ENCODE measurements around the gene MLST8.
"Not testable (repeated sequence)": the region's sequence is repeated elsewhere in the genome, so short reads cannot be mapped to it uniquely, and the experiment has no call there.

The MLST8 gene

DNA sequence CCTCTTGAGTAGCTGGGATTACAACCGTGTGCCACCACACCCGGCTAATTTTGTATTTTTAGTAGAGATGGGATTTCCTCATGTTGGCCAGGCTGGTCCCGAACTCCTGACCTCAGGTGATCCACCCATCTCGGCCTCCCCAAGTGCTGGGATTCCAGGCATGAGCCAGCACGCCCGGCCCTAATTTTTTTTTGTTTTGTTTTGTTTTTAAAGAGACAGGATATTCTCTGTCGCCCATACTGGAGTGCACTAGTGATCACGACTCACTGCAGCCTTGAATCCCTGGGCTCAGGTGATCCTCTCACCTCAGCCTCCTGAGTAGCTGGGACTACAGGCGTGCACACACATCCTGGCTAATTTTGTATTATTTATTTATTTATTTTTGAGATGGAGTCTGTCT is 35.1 kb downstream of the MLST8 start:
- H3K9ac ChIP-seq (ENCODE audit: low read length in 2 of 2); H3K9me3 ChIP-seq (ENCODE audit: control insufficient read depth in 2 of 2, low read length in 2 of 2); H3K4me3 ChIP-seq (ENCODE audit: low read length in 2 of 2); H3K27ac ChIP-seq (ENCODE audit: low read length): not testable (repeated sequence)
- peaks cover 12 to 25% of the 10 kb centered on the region in 2 donors for H3K27me3 ChIP-seq (ENCODE audit: control insufficient read depth in 1 of 2, insufficient read depth in 2 of 2, low read length in 2 of 2)
- peaks cover 15 to 26% of the 10 kb centered on the region in 2 donors for H3K36me3 ChIP-seq (ENCODE audit: control insufficient read depth in 2 of 2, insufficient read depth in 2 of 2, low read length in 2 of 2)
- peaks cover 21% of the 10 kb centered on the region for H3K4me1 ChIP-seq (ENCODE audit: control insufficient read depth, insufficient read depth, low read length)

DNA sequence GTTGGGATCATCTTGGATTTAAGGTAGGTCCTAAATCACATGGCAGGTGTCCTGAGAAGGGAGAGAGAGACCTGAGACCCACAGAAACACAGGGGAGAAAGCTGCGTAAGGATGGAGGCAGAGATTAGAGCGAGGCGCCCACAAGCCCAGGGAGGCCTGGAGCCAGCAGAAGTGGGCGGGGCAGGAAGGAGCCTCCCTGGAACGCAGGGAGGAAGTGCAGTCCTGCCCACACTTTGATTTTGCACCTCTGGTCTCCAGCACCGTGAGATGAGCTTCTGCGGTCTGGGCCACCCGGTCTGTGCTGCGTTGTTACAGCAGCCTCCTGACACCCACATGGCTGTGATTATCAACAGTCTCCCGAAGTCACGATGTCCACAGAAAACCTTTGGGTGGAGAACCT is 37.3 kb downstream of the MLST8 start:
- Histone ChIP-seq H3K4me1 (ENCODE audit: control insufficient read depth, insufficient read depth, low read length) (peaks cover 6% of the 10 kb centered on the region), H3K27me3 (ENCODE audit: control insufficient read depth in 1 of 2, insufficient read depth in 2 of 2, low read length in 2 of 2) (peaks cover 3% of the 10 kb centered on the region in 2 donors), H3K9ac (ENCODE audit: low read length in 2 of 2) (no peak overlapping the region), H3K4me3 (ENCODE audit: low read length in 2 of 2) (no peak overlapping the region), H3K36me3 (ENCODE audit: control insufficient read depth in 2 of 2, insufficient read depth in 2 of 2, low read length in 2 of 2) (peaks cover 23 to 30% of the 10 kb centered on the region in 2 donors), H3K9me3 (ENCODE audit: control insufficient read depth in 2 of 2, low read length in 2 of 2) (no peaks in the 10 kb centered on the region), H3K27ac (ENCODE audit: low read length) (no peak overlapping the region)

DNA sequence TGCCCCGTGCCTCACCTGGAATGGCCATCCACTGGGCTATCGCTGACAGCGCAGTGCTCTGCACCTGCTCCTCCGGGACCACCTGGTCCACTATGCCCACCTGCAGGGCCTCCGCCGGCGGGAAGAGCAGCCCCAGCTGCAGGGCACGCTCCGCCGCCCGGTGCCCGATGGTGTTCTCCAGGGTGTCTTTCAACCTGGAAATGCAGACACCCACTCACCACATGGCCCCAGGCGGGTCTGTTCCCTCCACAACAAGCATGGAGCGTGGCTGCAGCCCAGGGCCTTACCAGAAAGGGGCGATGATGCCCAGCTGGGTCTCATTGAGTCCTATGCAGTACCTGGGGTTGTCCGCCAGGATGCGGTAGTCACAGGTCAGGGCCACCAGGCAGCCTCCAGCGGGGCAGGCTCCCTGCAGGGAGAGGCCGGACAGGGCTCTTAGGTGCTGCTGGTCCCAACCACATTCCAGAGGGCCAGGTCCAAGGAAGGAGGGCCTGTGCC is 37.8 kb downstream of the MLST8 start:
- no peak overlapping the region for H3K9ac ChIP-seq (ENCODE audit: low read length in 2 of 2)
- H3K27ac ChIP-seq (ENCODE audit: low read length): no peak overlapping the region
- H3K36me3 ChIP-seq (ENCODE audit: control insufficient read depth in 2 of 2, insufficient read depth in 2 of 2, low read length in 2 of 2): peaks cover 23 to 30% of the 10 kb centered on the region in 2 donors

DNA sequence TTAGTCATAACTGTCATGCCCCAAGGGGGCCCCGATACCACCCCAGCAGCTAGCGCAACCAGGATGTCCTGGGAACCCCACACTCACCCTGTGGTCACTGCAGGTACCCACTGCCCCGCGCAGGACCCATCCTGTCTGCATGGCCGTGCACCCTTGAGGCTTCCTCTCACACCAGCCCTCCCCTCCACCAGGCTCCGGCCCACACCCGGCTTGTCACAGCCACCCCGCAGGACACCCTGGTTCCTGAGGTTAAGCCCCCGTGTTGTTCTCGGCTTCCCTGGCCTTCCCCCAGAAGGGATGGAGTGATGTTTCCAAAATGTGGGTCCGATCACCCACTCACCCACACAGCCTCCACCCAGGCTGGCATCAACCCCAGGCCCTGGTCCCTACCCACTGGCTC is 38.5 kb downstream of the MLST8 start:
- H3K36me3 ChIP-seq (ENCODE audit: control insufficient read depth in 2 of 2, insufficient read depth in 2 of 2, low read length in 2 of 2): peaks cover 23 to 30% of the 10 kb centered on the region in 2 donors
- H3K4me3 ChIP-seq (ENCODE audit: low read length in 2 of 2): no peak overlapping the region
- H3K9ac ChIP-seq (ENCODE audit: low read length in 2 of 2): no peak overlapping the region
- no peaks in the 10 kb centered on the region for H3K9me3 ChIP-seq (ENCODE audit: control insufficient read depth in 2 of 2, low read length in 2 of 2)
- H3K27ac ChIP-seq (ENCODE audit: low read length): no peak overlapping the region
- H3K27me3 ChIP-seq (ENCODE audit: control insufficient read depth in 1 of 2, insufficient read depth in 2 of 2, low read length in 2 of 2): no peaks in the 10 kb centered on the region
- H3K4me1 ChIP-seq (ENCODE audit: control insufficient read depth, insufficient read depth, low read length): no peaks in the 10 kb centered on the region

More for the DNA sequence above, 37.8 kb downstream of the MLST8 start:
- H3K9me3 ChIP-seq (ENCODE audit: control insufficient read depth in 2 of 2, low read length in 2 of 2): no peaks in the 10 kb centered on the region
- H3K4me3 ChIP-seq (ENCODE audit: low read length in 2 of 2): no peak overlapping the region
- H3K27me3 ChIP-seq (ENCODE audit: control insufficient read depth in 1 of 2, insufficient read depth in 2 of 2, low read length in 2 of 2): no peaks in the 10 kb centered on the region
- H3K4me1 ChIP-seq (ENCODE audit: control insufficient read depth, insufficient read depth, low read length): peaks cover 1% of the 10 kb centered on the region

DNA sequence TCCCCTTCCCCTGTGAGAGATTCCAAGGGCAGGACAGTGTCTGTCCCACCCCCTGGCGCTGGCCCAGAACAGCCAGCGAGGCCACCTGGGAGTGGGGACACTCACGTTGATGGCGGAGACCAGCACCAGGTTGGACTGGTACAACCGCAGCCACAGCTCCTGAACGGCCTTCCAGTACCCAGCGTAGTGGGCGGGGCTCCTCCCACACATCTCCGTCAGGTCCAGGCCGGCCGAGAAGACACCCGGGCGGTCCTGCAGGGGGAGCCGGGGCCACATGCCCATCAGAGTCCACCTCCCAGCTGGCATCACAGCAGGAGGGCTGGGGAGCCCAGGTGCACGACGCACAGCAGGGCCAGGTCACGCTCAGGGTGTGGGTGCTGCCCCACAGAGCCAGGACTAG is 39.0 kb downstream of the MLST8 start:
- no peaks in the 10 kb centered on the region for H3K4me1 ChIP-seq (ENCODE audit: control insufficient read depth, insufficient read depth, low read length)
- no peaks in the 10 kb centered on the region for H3K27me3 ChIP-seq (ENCODE audit: control insufficient read depth in 1 of 2, insufficient read depth in 2 of 2, low read length in 2 of 2)
- no peak overlapping the region for H3K27ac ChIP-seq (ENCODE audit: low read length)
- no peak overlapping the region for H3K4me3 ChIP-seq (ENCODE audit: low read length in 2 of 2)
- no peaks in the 10 kb centered on the region for H3K9me3 ChIP-seq (ENCODE audit: control insufficient read depth in 2 of 2, low read length in 2 of 2)
- H3K9ac ChIP-seq (ENCODE audit: low read length in 2 of 2): no peak overlapping the region
- peaks cover 23 to 30% of the 10 kb centered on the region in 2 donors for H3K36me3 ChIP-seq (ENCODE audit: control insufficient read depth in 2 of 2, insufficient read depth in 2 of 2, low read length in 2 of 2)

DNA sequence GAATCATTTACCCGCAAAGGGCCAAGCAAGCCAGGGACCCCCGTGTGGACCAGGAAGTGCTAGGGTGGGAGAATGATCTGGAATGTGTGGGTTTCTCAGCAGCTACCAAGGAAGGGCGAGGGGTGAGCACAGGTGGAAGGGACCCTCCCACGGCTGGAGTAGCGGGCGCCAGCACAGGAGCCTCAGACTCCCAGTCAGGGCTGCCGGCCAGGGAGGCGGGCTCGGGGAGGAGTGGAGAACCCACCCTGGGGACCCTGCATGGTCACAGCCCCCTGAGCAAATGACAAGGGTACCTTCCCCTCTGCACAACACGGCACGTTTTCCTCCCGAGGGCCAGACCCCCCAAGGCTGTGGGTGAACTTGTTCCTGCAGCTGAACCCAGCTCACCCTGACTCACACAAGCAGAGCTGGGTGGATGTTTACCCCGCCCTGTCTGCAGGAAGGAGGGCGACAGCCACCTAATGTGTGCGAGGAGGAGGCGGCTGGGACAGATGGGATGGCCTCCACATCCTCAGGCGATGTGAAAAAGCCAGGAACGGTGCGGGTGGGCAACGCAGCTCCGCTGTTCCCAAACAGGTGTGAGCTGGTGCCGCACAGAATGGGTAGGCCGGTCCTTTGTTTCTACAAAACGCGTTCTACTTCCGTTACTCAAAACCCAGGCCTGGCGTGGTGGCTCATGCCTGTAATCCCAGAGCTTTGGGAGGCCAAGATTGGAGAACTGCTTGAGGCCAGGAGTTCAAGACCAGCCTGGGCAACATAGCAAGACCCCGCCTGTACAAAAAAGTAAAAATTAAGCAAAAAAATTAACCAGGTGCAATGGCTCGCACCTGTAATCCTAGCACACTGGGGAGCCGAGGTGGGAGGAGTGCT is 39.9 kb downstream of the MLST8 start:
- no peak overlapping the region for H3K9ac ChIP-seq (ENCODE audit: low read length in 2 of 2)
- H3K4me1 ChIP-seq (ENCODE audit: control insufficient read depth, insufficient read depth, low read length): peaks cover 1% of the 10 kb centered on the region
- no peak overlapping the region for H3K4me3 ChIP-seq (ENCODE audit: low read length in 2 of 2)
- H3K9me3 ChIP-seq (ENCODE audit: control insufficient read depth in 2 of 2, low read length in 2 of 2): no peaks in the 10 kb centered on the region
- H3K36me3 ChIP-seq (ENCODE audit: control insufficient read depth in 2 of 2, insufficient read depth in 2 of 2, low read length in 2 of 2): peaks cover 23 to 30% of the 10 kb centered on the region in 2 donors
- no peaks in the 10 kb centered on the region for H3K27me3 ChIP-seq (ENCODE audit: control insufficient read depth in 1 of 2, insufficient read depth in 2 of 2, low read length in 2 of 2)
- H3K27ac ChIP-seq (ENCODE audit: low read length): no peak overlapping the region

DNA sequence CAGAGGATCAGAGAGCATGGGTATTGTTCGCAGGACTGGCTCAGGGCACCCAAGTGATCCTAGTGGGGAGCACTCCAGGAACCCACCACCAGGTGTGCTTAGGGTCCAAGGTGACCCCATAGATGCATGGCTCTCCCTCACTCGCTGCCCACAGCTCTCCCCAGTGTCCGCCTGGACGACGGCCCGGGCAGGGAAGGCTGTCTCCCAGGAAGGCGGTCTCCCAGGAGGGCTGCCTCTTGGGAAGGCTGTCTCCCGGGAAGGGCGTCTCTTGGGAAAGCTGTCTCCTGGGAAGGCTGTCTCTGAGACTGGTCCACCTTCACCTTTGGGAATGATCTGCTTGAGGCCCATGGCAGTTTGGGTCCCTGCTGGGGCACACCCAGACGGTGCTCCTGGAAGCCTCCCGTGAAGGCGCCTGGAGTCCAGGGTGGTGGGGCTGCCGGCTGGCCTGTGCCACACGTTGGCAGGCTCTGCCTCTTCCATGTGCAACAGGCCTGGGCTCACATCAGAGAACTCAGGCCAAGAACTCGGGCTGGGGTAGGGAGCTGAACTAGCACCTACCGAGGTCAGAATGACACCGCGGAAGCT is 41.1 kb downstream of the MLST8 start:
- Histone ChIP-seq H3K9ac (ENCODE audit: low read length in 2 of 2) (no peak overlapping the region), H3K4me1 (ENCODE audit: control insufficient read depth, insufficient read depth, low read length) (peaks cover 5% of the 10 kb centered on the region), H3K4me3 (ENCODE audit: low read length in 2 of 2) (no peak overlapping the region), H3K9me3 (ENCODE audit: control insufficient read depth in 2 of 2, low read length in 2 of 2) (no peaks in the 10 kb centered on the region), H3K36me3 (ENCODE audit: control insufficient read depth in 2 of 2, insufficient read depth in 2 of 2, low read length in 2 of 2) (peaks cover 23 to 30% of the 10 kb centered on the region in 2 donors), H3K27me3 (ENCODE audit: control insufficient read depth in 1 of 2, insufficient read depth in 2 of 2, low read length in 2 of 2) (no peaks in the 10 kb centered on the region), H3K27ac (ENCODE audit: low read length) (no peak overlapping the region)

DNA sequence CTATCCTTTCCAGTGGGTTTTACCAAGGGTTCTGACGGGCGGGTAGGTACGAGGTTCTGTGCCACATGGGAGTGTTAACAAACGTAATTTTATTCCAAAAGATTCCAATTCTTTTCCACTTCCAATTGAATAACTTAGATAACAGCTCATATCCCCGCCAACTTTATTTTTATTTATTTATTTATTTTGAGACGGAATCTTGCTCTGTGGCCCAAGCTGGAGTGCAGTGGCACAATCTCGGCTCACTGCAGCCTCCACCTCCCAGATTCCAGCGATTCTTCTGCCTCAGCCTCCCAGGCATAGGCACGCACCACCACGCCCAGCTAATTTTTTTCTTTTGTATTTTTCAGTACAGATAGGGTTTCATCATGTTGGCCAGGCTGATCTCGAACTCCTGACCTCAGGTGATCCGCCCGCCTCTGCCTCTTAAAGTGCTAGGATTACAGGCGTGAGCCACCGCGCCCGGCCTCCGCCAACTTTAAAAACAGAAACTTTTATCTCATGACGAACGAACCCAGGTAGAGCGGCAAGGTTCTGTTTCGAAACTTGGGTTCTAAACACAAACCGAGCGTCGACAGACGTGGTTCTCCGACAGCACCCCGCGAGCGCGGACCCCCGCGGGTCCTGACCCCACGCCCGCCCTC is 45.5 kb downstream of the MLST8 start:
- H3K4me3 ChIP-seq (ENCODE audit: low read length in 2 of 2): peak overlapping the region; percentile 73 to 79
- H3K27me3 ChIP-seq (ENCODE audit: control insufficient read depth in 1 of 2, insufficient read depth in 2 of 2, low read length in 2 of 2): no peaks in the 10 kb centered on the region
- H3K9me3 ChIP-seq (ENCODE audit: control insufficient read depth in 2 of 2, low read length in 2 of 2): no peaks in the 10 kb centered on the region
- H3K4me1 ChIP-seq (ENCODE audit: control insufficient read depth, insufficient read depth, low read length): peaks cover 12% of the 10 kb centered on the region
- peak overlapping the region; percentile 79 for H3K27ac ChIP-seq (ENCODE audit: low read length)
- H3K36me3 ChIP-seq (ENCODE audit: control insufficient read depth in 2 of 2, insufficient read depth in 2 of 2, low read length in 2 of 2): peaks cover 15 to 29% of the 10 kb centered on the region in 2 donors
- H3K9ac ChIP-seq (ENCODE audit: low read length in 2 of 2): peak overlapping the region; percentile 60 to 82

DNA sequence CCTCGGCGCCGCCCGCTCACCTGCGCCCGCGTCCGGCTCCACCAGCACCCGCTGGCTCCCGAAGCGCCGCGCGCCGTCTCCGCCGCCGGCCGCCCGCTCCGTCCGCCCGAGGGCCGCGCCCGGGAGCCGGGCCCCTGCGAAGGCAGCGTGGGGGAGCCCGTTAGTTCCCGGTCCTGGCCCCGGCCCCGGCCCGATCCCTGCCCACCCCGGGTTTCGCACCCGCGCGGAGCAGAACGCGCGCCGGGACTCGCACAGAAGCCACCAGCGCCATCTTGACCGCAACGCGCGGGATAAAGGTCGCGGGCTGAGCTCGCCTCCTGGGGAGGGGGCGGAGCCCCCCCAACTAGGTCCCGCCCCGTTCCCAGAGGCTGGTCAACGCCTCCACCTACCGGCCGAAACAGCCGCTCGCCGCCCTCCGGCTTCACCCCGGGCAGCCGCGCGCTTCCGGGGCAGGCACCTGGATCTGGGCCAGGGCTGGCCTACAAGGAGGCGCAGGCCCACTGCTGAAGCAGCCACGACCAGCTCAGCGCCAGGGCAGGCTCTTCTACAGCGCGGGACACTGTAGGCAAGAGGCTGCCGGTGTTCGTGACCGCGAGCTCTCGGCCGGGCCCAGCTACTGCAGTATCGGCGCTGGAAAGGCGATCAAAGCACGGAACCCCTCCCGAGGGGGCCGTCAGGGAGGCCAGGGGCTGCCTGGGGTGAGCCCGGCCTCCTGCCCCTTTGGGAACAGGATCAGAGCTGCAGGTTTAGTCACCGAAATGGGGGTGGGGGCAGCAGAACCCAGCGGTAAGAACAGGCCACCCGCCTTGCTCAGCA is 46.2 kb downstream of the MLST8 start, which contains the start of gene ECI1:
TSS of gene ECI1 (minus strand) at position 292 of the 816 bp plus-strand sequence. CDS start at position 271, 21 bp downstream.
- Histone ChIP-seq H3K27me3 (ENCODE audit: control insufficient read depth in 1 of 2, insufficient read depth in 2 of 2, low read length in 2 of 2) (no peaks in the 10 kb centered on the region), H3K9me3 (ENCODE audit: control insufficient read depth in 2 of 2, low read length in 2 of 2) (no peaks in the 10 kb centered on the region), H3K36me3 (ENCODE audit: control insufficient read depth in 2 of 2, insufficient read depth in 2 of 2, low read length in 2 of 2) (peaks cover 14 to 28% of the 10 kb centered on the region in 2 donors), H3K4me3 (ENCODE audit: low read length in 2 of 2) (peak within 1 kb of the TSS; percentile 73 to 79), H3K27ac (ENCODE audit: low read length) (peak within 1 kb of the TSS; percentile 79), H3K9ac (ENCODE audit: low read length in 2 of 2) (peak within 1 kb of the TSS; percentile 68 to 82), H3K4me1 (ENCODE audit: control insufficient read depth, insufficient read depth, low read length) (peaks cover 12% of the 10 kb centered on the region)

DNA sequence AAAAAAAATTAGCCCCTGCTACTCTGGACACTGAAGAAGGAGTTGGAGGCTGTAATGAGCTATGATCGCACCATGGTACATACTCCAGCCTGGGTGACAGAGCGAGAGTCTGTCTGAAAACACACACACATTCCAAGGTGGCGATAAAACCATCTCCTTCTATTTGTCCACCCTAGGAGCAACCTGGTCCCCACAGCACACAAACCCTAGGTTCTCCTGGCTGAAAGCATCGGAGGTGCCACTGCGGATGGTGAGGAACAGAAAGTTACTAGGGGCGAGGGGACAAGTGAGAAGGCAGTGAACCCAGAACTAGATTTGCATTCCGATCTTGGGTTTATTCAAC is 47.5 kb downstream of the MLST8 start:
- Histone ChIP-seq H3K27me3 (ENCODE audit: control insufficient read depth in 1 of 2, insufficient read depth in 2 of 2, low read length in 2 of 2) (no peaks in the 10 kb centered on the region), H3K4me1 (ENCODE audit: control insufficient read depth, insufficient read depth, low read length) (peaks cover 12% of the 10 kb centered on the region), H3K4me3 (ENCODE audit: low read length in 2 of 2) (no peak overlapping the region), H3K9ac (ENCODE audit: low read length in 2 of 2) (no peak overlapping the region), H3K27ac (ENCODE audit: low read length) (no peak overlapping the region), H3K9me3 (ENCODE audit: control insufficient read depth in 2 of 2, low read length in 2 of 2) (no peaks in the 10 kb centered on the region), H3K36me3 (ENCODE audit: control insufficient read depth in 2 of 2, insufficient read depth in 2 of 2, low read length in 2 of 2) (peaks cover 16 to 39% of the 10 kb centered on the region in 2 donors)
